ENCODE results near the gene SNED1. TPM values are rescaled to one million over a fixed set of nuclear protein-coding genes. Genes with fewer than 3 reads are reported as not detected.

The SNED1 gene
- total RNA-seq, 4 donors from 2014 or later = 16.4 to 56.2 (median 43.5) TPM

DNA sequence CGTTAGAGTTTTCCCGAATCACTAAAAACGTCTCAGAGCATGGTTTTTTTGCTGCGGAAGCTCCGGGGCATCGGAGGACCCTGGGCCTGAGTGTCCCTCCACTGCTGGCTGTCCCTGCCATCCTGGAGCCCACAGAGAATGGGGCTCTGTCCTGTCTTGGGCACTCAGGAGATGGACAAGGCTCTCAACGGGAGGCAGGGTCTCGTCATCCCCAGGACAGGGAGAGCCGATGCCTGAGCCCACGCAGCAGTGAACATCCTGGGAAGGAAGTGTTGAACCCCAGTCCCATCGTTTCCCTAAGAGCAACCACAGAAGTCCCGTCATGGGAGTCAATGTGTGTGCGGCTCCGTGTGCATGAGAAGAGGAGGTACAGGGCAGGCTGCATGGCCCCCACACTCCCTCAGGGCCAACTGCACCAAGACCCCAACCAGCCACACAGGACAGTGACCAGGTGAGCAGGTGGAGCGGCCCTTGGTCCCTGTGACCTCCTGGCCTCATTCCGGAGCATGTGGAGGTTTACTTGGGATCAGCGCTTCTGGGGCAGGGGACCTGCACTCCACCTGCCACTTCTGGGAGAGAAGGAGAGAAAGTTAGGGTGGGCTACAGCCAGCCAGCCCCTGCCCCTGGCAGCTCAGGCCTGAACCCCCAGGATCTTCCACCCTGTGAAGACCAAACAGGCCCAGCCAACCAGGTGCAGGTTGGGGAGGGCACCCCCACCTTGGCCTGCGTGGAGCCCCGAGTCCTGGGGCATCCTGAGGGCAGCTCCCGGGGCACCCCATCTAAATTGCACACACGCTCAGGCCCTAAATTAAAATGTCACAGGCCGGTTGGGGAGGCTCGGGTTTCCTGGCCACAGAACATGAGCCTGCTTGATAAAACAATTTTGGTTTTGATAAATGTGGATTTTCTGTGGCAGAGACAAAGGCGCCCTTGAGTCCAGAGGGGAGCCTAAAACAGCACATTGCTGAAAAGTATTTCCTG lies 3.1 kb upstream of the SNED1 start:
- intact Hi-C loops (cut with DNase I; ENCODE audit: low total_unique reads) = loop anchor here (5.0 to 10.0 kb wide), 4 partner anchors 107 to 739 kb away; partner anchors contain the start of genes CAPN10, D2HGDH, MTERF4 and STK25
- Histone ChIP-seq H3K36me3 (no peaks in the 10 kb centered on the region), H3K27ac (peak overlapping the region; percentile 95 to 99 (median 96)), H3K4me1 (peaks cover 49 to 59% of the 10 kb centered on the region in 2 donors), H3K4me3 (no peak overlapping the region), H3K27me3 (no peaks in the 10 kb centered on the region), H3K9me3 (no peaks in the 10 kb centered on the region)
- ATAC-seq (no peak), DNase-seq (peak in 1 of 2 donors; percentile 3)
- in situ Hi-C loops (cut with MboI; ENCODE audit: low sequenced_read_pairs in 4 of 4) = no loop called here
- TF ChIP-seq, protein P1, sequence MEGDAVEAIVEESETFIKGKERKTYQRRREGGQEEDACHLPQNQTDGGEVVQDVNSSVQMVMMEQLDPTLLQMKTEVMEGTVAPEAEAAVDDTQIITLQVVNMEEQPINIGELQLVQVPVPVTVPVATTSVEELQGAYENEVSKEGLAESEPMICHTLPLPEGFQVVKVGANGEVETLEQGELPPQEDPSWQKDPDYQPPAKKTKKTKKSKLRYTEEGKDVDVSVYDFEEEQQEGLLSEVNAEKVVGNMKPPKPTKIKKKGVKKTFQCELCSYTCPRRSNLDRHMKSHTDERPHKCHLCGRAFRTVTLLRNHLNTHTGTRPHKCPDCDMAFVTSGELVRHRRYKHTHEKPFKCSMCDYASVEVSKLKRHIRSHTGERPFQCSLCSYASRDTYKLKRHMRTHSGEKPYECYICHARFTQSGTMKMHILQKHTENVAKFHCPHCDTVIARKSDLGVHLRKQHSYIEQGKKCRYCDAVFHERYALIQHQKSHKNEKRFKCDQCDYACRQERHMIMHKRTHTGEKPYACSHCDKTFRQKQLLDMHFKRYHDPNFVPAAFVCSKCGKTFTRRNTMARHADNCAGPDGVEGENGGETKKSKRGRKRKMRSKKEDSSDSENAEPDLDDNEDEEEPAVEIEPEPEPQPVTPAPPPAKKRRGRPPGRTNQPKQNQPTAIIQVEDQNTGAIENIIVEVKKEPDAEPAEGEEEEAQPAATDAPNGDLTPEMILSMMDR (IDR thresholded peaks at IDR 0.05 in 4 of 5, conservative IDR thresholded peaks at IDR 0.05 in 1 of 5) = no peak
- no peak for TF ChIP-seq POLR2A (IDR thresholded peaks at IDR 0.05)

DNA sequence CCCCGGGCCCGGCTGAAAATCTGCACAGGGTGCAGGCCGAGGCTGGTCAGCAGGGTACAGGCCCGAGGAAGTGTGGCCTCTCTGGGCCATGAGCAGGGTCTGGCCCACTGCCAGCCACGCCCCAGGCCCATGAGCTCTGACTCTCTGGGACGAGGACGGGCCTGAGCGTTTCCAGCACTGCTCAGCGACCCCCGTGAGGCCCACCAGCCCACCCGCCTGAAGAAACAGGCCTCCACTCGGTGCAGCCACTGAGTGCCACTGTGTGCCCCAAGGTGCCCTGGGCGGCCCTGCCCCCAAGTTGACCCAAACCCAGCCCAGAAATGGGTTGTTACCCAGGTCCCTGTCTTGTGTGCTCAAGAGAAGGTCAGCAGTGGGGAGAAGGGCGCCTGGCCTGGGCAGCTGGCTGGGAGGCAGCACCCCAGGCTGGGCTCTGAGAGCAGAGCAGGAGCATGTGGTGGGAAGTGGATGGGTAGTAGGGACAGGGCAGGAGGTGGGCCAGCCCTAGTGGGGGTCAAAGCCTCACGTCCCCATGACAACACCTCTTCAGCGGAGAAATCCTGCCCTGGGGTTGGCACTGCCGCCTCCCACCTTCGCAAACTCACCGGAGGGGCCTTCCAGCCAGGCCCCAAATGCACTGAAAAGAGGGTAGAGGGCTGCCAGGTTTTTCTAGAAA lies 2.1 kb upstream of the SNED1 start:
- Histone ChIP-seq H3K27me3 (no peaks in the 10 kb centered on the region), H3K4me3 (no peak overlapping the region), H3K36me3 (no peaks in the 10 kb centered on the region), H3K27ac (peak overlapping the region; percentile 95 to 99 (median 96)), H3K4me1 (peaks cover 45 to 59% of the 10 kb centered on the region in 2 donors), H3K9me3 (no peaks in the 10 kb centered on the region)
- in situ Hi-C loops (cut with MboI; ENCODE audit: low sequenced_read_pairs in 4 of 4) (no loop called here), intact Hi-C loops (cut with DNase I; ENCODE audit: low total_unique reads) (loop anchor here (5.0 to 10.0 kb wide), 4 partner anchors 106 to 739 kb away; partner anchors contain the start of genes CAPN10, D2HGDH, MTERF4 and STK25)
- TF ChIP-seq POLR2A (IDR thresholded peaks at IDR 0.05) = no peak
- TF ChIP-seq, protein P1 (IDR thresholded peaks at IDR 0.05 in 4 of 5, conservative IDR thresholded peaks at IDR 0.05 in 1 of 5) = no peak
- ATAC-seq (no peak), DNase-seq (no peak)

DNA sequence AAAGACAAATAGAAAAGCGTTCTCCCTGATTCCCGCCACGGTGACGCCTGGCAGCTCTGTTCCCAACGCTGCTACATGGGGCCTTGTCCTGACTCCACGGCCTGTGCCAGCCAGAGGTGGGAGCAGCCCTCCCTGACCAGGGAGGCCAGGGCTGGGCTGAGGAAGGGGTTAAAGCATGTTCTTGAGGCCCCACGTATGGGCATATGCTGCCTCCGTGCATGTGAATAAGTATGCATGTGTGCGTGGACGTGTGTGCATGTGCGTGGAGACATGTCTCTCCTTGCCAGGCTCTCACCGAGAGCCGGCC lies 1.6 kb upstream of the SNED1 start:
- no peak for DNase-seq
- no peaks in the 10 kb centered on the region for H3K9me3 ChIP-seq
- no peaks in the 10 kb centered on the region for H3K27me3 ChIP-seq
- peaks cover 47 to 57% of the 10 kb centered on the region in 2 donors for H3K4me1 ChIP-seq
- intact Hi-C loops (cut with DNase I; ENCODE audit: low total_unique reads) (loop anchor here (5.0 to 10.0 kb wide), 4 partner anchors 106 to 738 kb away; partner anchors contain the start of genes CAPN10, D2HGDH, MTERF4 and STK25), in situ Hi-C loops (cut with MboI; ENCODE audit: low sequenced_read_pairs in 4 of 4) (no loop called here)
- no peaks in the 10 kb centered on the region for H3K36me3 ChIP-seq
- peak overlapping the region; percentile 95 to 99 (median 96) for H3K27ac ChIP-seq
- TF ChIP-seq POLR2A (IDR thresholded peaks at IDR 0.05) = no peak
- TF ChIP-seq, protein P1 (IDR thresholded peaks at IDR 0.05 in 4 of 5, conservative IDR thresholded peaks at IDR 0.05 in 1 of 5) = no peak
- no peak overlapping the region for H3K4me3 ChIP-seq
- no peak for ATAC-seq

DNA sequence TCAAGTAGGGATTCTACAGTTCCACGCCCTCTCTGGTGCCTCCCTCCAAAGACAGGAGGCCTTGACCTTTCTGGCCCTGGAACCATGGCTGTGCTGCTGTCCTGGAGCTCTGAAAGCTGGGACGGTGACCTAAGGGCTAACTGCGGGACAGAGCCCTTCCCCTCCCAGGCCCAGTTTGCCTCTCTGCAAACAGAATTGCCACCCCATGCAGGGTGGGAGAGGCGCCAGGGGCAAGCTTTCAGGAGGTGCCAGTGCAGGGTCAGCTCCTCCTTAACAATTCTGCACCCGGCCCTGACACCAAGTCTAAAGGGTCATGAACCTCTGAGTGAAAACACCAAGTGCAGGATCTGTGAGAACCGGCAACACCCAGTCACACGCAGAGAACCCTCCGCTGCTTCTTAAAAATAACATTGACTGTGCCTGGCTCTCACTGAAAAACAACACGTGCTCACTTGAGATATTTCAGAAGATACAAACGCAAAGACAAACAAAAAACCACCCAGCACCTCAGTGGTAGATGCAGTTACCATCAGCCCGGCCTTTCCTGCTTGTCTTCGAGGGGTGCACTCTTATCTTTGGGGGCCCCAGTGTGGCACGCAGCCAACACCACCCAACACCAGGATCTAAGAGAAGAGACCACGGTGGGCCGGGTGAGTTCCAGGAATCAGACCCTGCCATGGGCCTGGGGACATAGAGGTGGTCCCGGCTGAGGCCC lies 1.1 kb upstream of the SNED1 start:
- Histone ChIP-seq H3K9me3 (no peaks in the 10 kb centered on the region), H3K27ac (peak overlapping the region; percentile 95 to 99 (median 96)), H3K36me3 (no peaks in the 10 kb centered on the region), H3K27me3 (no peaks in the 10 kb centered on the region), H3K4me3 (peak overlapping the region; percentile 63 to 98 (median 73)), H3K4me1 (peaks cover 47 to 57% of the 10 kb centered on the region in 2 donors)
- DNase-seq (peak; percentile 86), ATAC-seq (peak; percentile 69 to 82)
- TF ChIP-seq, protein P1 (IDR thresholded peaks at IDR 0.05 in 4 of 5, conservative IDR thresholded peaks at IDR 0.05 in 1 of 5) = no peak
- TF ChIP-seq POLR2A (IDR thresholded peaks at IDR 0.05) = peak; percentile 52 to 77
- intact Hi-C loops (cut with DNase I; ENCODE audit: low total_unique reads) = loop anchor here (5.0 to 10.0 kb wide), 4 partner anchors 105 to 738 kb away; partner anchors contain the start of genes CAPN10, D2HGDH, MTERF4 and STK25
- in situ Hi-C loops (cut with MboI; ENCODE audit: low sequenced_read_pairs in 4 of 4) = no loop called here

Measured in gastrocnemius medialis (tissue), 4 donors.